AG04449 (cell line): ENCODE measurements around the gene KCNQ1.

Source experiments
- CTCF ChIA-PET: fragments of 350-600 bp; formaldehyde crosslinking; extraction: SDS; loops from one replicate; lab custom pipeline; 2021; ENCODE audit warnings: antibody characterized with exemption; lab: Yijun Ruan, JAX
- POLR2A ChIA-PET: fragments of 400-600, 350-600 bp; formaldehyde crosslinking; extraction: SDS; loops from one replicate; lab custom pipeline; 2020; ENCODE audit warnings: antibody characterized with exemption, inconsistent platforms; lab: Yijun Ruan, JAX
- DNase-seq: peaks from one replicate; pipeline ENCODE4 v3.0.0-alpha.2; 2010; ENCODE audit warnings: low read depth, low spot score
- H3K4me3 ChIP-seq: 2 replicates; pipeline ENCODE4 v1.5.1; 2011; ENCODE audit warnings: low read depth, mild to moderate bottlenecking, control low read depth, low read length
- TF ChIP-seq, protein P1 (sequence below): IDR thresholded peaks from one replicate; pipeline ENCODE4 v1.5.1; 2011; ENCODE audit warnings: mild to moderate bottlenecking, moderate library complexity, low read length, control low read depth, inconsistent platforms; ENCODE audit not compliant: insufficient read depth; ENCODE audit errors: missing control alignments

The KCNQ1 gene

DNA sequence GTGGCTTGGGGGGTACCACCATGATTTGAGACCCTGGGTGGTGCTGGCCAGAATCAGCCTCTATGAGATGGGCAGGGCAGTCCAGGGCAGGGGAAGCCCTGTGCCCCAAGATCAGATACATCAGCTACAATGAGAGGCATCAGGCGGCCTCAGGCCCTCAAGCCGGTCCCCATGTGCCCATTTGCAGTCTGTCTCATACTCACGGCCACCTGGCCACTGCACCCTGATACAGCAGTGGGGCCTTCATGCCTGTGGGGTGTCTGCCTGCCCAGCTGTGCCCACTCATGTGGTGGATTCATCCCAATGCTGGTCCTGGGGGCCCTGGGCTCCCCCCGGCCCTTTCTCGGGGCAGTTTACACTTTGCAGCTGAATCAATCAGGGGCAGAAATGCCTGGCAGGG, 297.4 kb downstream of the KCNQ1 start:
- TF ChIP-seq, protein P1, sequence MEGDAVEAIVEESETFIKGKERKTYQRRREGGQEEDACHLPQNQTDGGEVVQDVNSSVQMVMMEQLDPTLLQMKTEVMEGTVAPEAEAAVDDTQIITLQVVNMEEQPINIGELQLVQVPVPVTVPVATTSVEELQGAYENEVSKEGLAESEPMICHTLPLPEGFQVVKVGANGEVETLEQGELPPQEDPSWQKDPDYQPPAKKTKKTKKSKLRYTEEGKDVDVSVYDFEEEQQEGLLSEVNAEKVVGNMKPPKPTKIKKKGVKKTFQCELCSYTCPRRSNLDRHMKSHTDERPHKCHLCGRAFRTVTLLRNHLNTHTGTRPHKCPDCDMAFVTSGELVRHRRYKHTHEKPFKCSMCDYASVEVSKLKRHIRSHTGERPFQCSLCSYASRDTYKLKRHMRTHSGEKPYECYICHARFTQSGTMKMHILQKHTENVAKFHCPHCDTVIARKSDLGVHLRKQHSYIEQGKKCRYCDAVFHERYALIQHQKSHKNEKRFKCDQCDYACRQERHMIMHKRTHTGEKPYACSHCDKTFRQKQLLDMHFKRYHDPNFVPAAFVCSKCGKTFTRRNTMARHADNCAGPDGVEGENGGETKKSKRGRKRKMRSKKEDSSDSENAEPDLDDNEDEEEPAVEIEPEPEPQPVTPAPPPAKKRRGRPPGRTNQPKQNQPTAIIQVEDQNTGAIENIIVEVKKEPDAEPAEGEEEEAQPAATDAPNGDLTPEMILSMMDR = no peak
- POLR2A ChIA-PET = no interaction called here
- no peak overlapping the region for H3K4me3 ChIP-seq
- no peak for DNase-seq
- CTCF ChIA-PET = interaction anchor here (1.0 kb wide), 1 partner anchor 151 kb away, joined by 3 read pairs; no protein-coding TSS in a partner anchor

DNA sequence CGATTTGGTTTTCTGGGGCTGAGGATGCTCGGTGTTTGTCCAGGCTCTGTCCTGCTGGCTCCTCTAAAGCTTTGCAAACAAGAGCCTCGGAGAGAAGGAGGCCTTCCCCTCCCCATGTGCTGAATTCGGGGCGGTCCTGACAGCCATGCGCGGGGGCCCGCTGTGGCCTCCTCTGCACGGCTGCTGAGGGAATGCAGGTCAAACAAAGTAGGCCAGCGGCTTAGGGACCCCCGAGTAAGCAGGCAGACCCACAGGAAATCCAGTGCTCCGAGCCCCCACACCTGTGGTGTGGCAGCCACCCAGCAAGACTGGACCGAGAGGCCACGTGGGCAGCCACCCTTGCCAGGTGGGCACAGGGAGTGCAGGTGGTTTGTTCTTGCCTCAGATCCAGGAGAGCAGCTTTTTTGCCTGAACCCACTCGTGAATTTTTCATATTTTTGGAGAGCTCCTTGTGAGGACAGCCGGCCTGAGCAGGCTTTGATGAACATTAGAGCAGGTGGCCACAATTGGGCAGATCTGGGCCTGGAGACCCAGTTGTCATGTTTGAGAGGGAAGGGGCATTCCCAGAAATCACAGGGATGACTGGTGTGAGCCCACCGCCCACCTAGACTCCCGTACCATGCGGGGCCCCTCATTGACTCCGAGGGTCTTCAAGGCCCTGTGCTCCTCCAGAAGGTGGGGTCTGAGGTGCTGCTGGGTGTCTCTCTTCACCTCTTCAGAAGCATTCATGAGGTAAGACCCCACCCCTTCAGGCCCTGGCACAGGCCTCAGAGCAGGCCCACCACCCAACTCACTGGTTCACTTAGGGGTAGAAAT, 298.0 kb downstream of the KCNQ1 start:
- DNase-seq = no peak
- ChIA-PET POLR2A (no interaction called here), CTCF (interaction anchor here (1.0 kb wide), 1 partner anchor 150 kb away, joined by 3 read pairs; no protein-coding TSS in a partner anchor)
- TF ChIP-seq, protein P1 = no peak
- no peak overlapping the region for H3K4me3 ChIP-seq

DNA sequence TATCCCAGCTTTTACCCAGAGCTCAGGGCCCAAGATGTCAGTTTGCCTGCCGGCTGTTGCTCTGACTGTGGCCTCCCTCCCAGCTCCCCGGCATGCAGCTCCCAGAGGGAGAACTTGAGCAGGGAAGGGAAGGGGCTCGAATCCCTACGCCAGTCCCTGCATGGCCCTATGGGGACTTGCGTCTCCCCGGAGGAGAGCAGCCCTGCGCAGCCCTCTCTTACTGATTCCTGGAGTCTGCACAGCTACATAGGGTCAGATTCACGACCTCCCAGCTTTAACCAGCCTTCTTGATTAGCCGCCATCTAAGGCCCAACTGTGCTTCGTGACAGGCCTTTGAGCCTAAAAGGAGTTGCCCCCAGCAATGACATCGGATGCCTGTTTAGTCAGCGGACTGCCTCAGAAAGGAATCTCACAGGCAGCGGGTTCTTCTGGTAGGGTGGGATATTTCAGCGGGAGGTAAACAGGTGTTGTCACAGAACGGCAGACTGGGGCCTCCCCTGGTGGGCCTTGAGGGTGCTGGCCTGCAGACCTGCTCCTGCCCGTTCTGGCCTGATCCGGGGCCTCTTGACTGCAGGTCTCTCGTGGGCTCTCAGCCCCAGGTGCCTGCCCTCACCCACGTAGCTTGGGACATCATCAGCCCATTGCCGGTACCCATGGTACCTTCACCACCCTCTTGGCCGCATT, 298.8 kb downstream of the KCNQ1 start:
- TF ChIP-seq, protein P1 = no peak
- H3K4me3 ChIP-seq = no peak overlapping the region
- CTCF ChIA-PET = interaction anchor here (1.0 kb wide), 1 partner anchor 149 kb away, joined by 3 read pairs; no protein-coding TSS in a partner anchor
- no peak for DNase-seq
- POLR2A ChIA-PET = no interaction called here

DNA sequence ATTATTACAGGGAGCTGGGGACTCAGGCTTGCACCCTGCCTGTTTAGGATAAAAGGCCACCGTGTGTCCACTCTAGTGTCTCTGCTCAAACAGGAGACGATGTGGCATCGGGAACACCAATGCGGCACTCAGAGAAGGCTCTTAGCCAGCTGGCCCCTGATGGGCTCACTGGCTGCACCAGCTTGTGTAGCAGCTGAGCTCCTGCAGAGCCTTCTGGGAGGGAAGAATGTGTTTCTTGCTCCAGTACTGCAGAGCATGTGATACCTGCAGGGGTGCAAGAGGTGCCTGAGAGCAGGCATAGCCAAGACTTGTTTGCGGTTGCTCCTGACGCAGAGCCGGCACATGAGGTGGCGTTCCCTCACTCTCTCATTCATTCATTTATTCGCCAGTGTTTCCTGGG, 299.4 kb downstream of the KCNQ1 start:
- no peak overlapping the region for H3K4me3 ChIP-seq
- TF ChIP-seq, protein P1 = no peak
- ChIA-PET POLR2A (no interaction called here), CTCF (no interaction called here)
- no peak for DNase-seq

DNA sequence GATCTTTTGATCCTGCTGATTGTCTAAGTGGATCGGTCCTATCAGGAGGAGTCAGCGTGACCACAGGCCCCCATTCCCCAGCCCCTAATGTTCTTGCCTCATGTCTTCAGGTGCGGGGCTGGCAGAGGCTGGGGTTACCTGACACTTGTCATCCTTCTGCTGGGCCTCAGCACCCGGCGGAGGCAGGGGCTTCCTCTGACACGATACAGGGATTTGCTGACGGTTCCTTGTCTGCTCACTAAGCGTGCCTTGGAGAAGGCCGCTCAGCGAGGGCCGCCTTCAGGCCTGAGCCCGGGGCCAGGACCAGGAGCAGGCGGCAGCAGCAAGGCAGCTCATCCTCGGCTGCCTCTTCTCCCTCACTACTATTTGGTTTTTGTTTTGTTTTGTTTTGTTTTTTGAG, 300.7 kb downstream of the KCNQ1 start:
- ChIA-PET CTCF (no interaction called here), POLR2A (no interaction called here)
- DNase-seq = no peak
- no peak overlapping the region for H3K4me3 ChIP-seq
- TF ChIP-seq, protein P1 = no peak

DNA sequence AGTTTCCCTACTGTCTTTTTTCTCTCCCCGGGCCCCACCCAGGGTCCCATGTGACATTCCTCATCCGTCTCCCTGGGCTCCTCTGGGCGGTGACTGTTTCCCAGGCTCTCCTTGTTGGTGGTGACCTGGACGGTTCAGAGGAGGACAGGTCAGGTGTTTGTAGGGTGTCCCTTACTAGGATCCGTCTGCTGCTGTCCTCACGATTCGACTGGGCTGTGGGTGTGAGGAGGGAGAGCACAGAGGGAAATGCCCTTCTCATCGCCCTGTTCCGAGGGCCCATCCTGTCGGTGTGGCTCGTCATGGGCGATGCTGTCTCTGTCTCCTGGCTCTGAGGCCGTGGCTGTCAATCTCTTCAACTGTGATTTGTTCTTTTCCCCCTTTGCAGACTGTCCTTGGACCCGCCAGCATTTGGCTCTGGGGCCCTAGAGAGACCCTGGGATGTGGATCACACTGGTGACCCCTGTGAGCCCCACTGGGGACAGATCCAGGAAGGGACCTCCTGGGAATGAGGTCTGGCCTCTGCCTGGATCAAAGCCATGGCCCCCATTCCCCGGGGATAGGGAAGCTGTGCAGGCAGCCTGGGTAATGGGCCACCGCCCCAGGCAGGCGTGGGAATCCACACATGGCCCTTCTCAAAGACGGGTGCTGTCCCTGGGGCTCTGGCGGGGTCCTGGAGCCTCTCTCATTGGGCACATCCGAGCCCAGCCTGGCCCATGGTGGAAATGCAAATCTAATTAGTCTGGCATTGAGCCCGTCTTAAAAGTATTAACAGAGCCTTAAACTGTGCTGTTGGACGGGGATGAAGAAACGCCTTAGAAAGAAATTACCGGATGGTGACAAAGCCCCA, 301.8 kb downstream of the KCNQ1 start:
- POLR2A ChIA-PET = no interaction called here
- no peak for DNase-seq
- TF ChIP-seq, protein P1 = no peak
- H3K4me3 ChIP-seq = no peak overlapping the region
- CTCF ChIA-PET = no interaction called here
